ENCODE data around the gene MPZL3. TPM values are rescaled to one million over a fixed set of nuclear protein-coding genes. Genes with fewer than 3 reads are reported as not detected.
A peak's percentile ranks its signal among the peaks of the same experiment; 100 is the strongest.

MPZL3 gene
- 2.1 TPM for polyA plus RNA-seq (2012; ENCODE audit: missing spikeins)

GRCh38 chr11:118251858-118252652 is at the start of gene MPZL3:
Gene MPZL3, minus strand, starts transcription at chr11:118252365. Its CDS starts 71 bp downstream, at chr11:118252294.
- FAIRE-seq (peak; percentile 99), DNase-seq (ENCODE audit: insufficient read length) (peak; percentile 53)
- TF ChIP-seq POLR2A (IDR thresholded peaks at IDR 0.05; ENCODE audit: low read depth, low read length) (peak; percentile 65; the same call in 1 of the 2 replicates), POLR2AphosphoS5 (IDR thresholded peaks at IDR 0.05; ENCODE audit: low read depth, low read length) (no peak; the same call in 1 of the 2 replicates), TAF1 (IDR thresholded peaks at IDR 0.05; ENCODE audit: borderline replicate concordance, low read depth, low read length) (no peak)

- DNase-seq (ENCODE audit: insufficient read length): no peak
- no peak for FAIRE-seq
- TF ChIP-seq POLR2A (IDR thresholded peaks at IDR 0.05; ENCODE audit: low read depth, low read length): no peak
- TF ChIP-seq POLR2AphosphoS5 (IDR thresholded peaks at IDR 0.05; ENCODE audit: low read depth, low read length): no peak
Observed at GRCh38 chr11:118301600-118302195, 49.5 kb upstream of the MPZL3 start.

- DNase-seq (ENCODE audit: insufficient read length) (no peak), FAIRE-seq (peak; percentile 48)
- TF ChIP-seq POLR2A (IDR thresholded peaks at IDR 0.05; ENCODE audit: low read depth, low read length): no peak
- TF ChIP-seq POLR2AphosphoS5 (IDR thresholded peaks at IDR 0.05; ENCODE audit: low read depth, low read length): no peak
- TF ChIP-seq TAF1 (IDR thresholded peaks at IDR 0.05; ENCODE audit: borderline replicate concordance, low read depth, low read length): no peak
Observed at GRCh38 chr11:118295815-118296454, 43.8 kb upstream of the MPZL3 start.

- TF ChIP-seq TAF1 (IDR thresholded peaks at IDR 0.05; ENCODE audit: borderline replicate concordance, low read depth, low read length) (no peak), POLR2AphosphoS5 (IDR thresholded peaks at IDR 0.05; ENCODE audit: low read depth, low read length) (no peak), POLR2A (IDR thresholded peaks at IDR 0.05; ENCODE audit: low read depth, low read length) (no peak)
Observed at GRCh38 chr11:118295199-118295598, 43.0 kb upstream of the MPZL3 start.

GRCh38 chr11:118294053-118294452 is 41.9 kb upstream of the MPZL3 start:
- FAIRE-seq: no peak
- no peak for DNase-seq (ENCODE audit: insufficient read length)
- TF ChIP-seq POLR2A (IDR thresholded peaks at IDR 0.05; ENCODE audit: low read depth, low read length): no peak
- TF ChIP-seq TAF1 (IDR thresholded peaks at IDR 0.05; ENCODE audit: borderline replicate concordance, low read depth, low read length): no peak
- no peak for TF ChIP-seq POLR2AphosphoS5 (IDR thresholded peaks at IDR 0.05; ENCODE audit: low read depth, low read length)

More at GRCh38 chr11:118295199-118295598, 43.0 kb upstream of the MPZL3 start:
- DNase-seq (ENCODE audit: insufficient read length) (no peak), FAIRE-seq (no peak)

- TF ChIP-seq POLR2A (IDR thresholded peaks at IDR 0.05; ENCODE audit: low read depth, low read length): no peak
- TF ChIP-seq TAF1 (IDR thresholded peaks at IDR 0.05; ENCODE audit: borderline replicate concordance, low read depth, low read length): no peak
- TF ChIP-seq POLR2AphosphoS5 (IDR thresholded peaks at IDR 0.05; ENCODE audit: low read depth, low read length): no peak
- DNase-seq (ENCODE audit: insufficient read length): no peak
- FAIRE-seq: no peak
Observed at GRCh38 chr11:118291477-118292135, 39.4 kb upstream of the MPZL3 start.

- FAIRE-seq (peak; percentile 70), DNase-seq (ENCODE audit: insufficient read length) (no peak)
- TF ChIP-seq POLR2A (IDR thresholded peaks at IDR 0.05; ENCODE audit: low read depth, low read length) (no peak), TAF1 (IDR thresholded peaks at IDR 0.05; ENCODE audit: borderline replicate concordance, low read depth, low read length) (no peak), POLR2AphosphoS5 (IDR thresholded peaks at IDR 0.05; ENCODE audit: low read depth, low read length) (no peak)
Observed at GRCh38 chr11:118290923-118291322, 38.8 kb upstream of the MPZL3 start.

- DNase-seq (ENCODE audit: insufficient read length) (no peak), FAIRE-seq (no peak)
- TF ChIP-seq TAF1 (IDR thresholded peaks at IDR 0.05; ENCODE audit: borderline replicate concordance, low read depth, low read length) (no peak), POLR2AphosphoS5 (IDR thresholded peaks at IDR 0.05; ENCODE audit: low read depth, low read length) (no peak), POLR2A (IDR thresholded peaks at IDR 0.05; ENCODE audit: low read depth, low read length) (no peak)
Observed at GRCh38 chr11:118289401-118289800, 37.2 kb upstream of the MPZL3 start.

- DNase-seq (ENCODE audit: insufficient read length) (no peak), FAIRE-seq (no peak)
- TF ChIP-seq POLR2A (IDR thresholded peaks at IDR 0.05; ENCODE audit: low read depth, low read length) (no peak), TAF1 (IDR thresholded peaks at IDR 0.05; ENCODE audit: borderline replicate concordance, low read depth, low read length) (no peak), POLR2AphosphoS5 (IDR thresholded peaks at IDR 0.05; ENCODE audit: low read depth, low read length) (no peak)
Observed at GRCh38 chr11:118287006-118287405, 34.8 kb upstream of the MPZL3 start.

- FAIRE-seq: no peak
- no peak for DNase-seq (ENCODE audit: insufficient read length)
Observed at GRCh38 chr11:118286545-118286944, 34.4 kb upstream of the MPZL3 start.

GRCh38 chr11:118283756-118284350 is 31.7 kb upstream of the MPZL3 start:
- no peak for TF ChIP-seq POLR2AphosphoS5 (IDR thresholded peaks at IDR 0.05; ENCODE audit: low read depth, low read length)
- no peak for TF ChIP-seq POLR2A (IDR thresholded peaks at IDR 0.05; ENCODE audit: low read depth, low read length)
- no peak for TF ChIP-seq TAF1 (IDR thresholded peaks at IDR 0.05; ENCODE audit: borderline replicate concordance, low read depth, low read length)
- DNase-seq (ENCODE audit: insufficient read length) (no peak), FAIRE-seq (no peak)

More at GRCh38 chr11:118286545-118286944, 34.4 kb upstream of the MPZL3 start:
- TF ChIP-seq TAF1 (IDR thresholded peaks at IDR 0.05; ENCODE audit: borderline replicate concordance, low read depth, low read length) (no peak), POLR2AphosphoS5 (IDR thresholded peaks at IDR 0.05; ENCODE audit: low read depth, low read length) (no peak), POLR2A (IDR thresholded peaks at IDR 0.05; ENCODE audit: low read depth, low read length) (no peak)

Data from GM12892 (cell line).